WTC11 (cell line): Measurements from ENCODE around the gene KIRREL3. TPM values are rescaled to one million over a fixed set of nuclear protein-coding genes. Genes with fewer than 3 reads are reported as not detected.

Experiments
- ATAC-seq: fragments of 200-7000 bp; cut with Tn5 transposase; 2 replicates; pipeline ENCODE4 v1.10.0; 2021; ENCODE audit warnings: mild to moderate bottlenecking, moderate library complexity
- CTCF ChIA-PET: fragments of 300-600 bp; sonication (Branson Sonifier 250); formaldehyde crosslinking; loops from one replicate; lab custom pipeline; 2021; ENCODE audit warnings: antibody characterized with exemption; lab: Charles Lee
- POLR2A ChIA-PET: fragments of 350-600 bp; sonication (Branson Sonifier 250); formaldehyde crosslinking; loops from one replicate; lab custom pipeline; 2021; ENCODE audit warnings: antibody characterized with exemption; lab: Charles Lee
- DNase-seq: peaks from one replicate; pipeline ENCODE4 v3.0.0; 2021; ENCODE audit warnings: low spot score
- H3K27ac Mint-ChIP-seq: 2 replicates; pipeline ENCODE4 v1.8.0; 2021; ENCODE audit warnings: mixed read lengths
- H3K27me3 Mint-ChIP-seq: 2 replicates; pipeline ENCODE4 v1.8.0; 2021; ENCODE audit warnings: low read depth, mild to moderate bottlenecking, moderate library complexity, mixed read lengths
- H3K36me3 Mint-ChIP-seq: 2 replicates; pipeline ENCODE4 v1.8.0; 2021; ENCODE audit warnings: mixed read lengths
- H3K4me1 Mint-ChIP-seq: 2 replicates; pipeline ENCODE4 v1.8.0; 2022; ENCODE audit warnings: mixed read lengths
- H3K4me3 Mint-ChIP-seq: 2 replicates; pipeline ENCODE4 v1.8.0; 2021; ENCODE audit warnings: mild to moderate bottlenecking, moderate library complexity, mixed read lengths
- H3K9me3 Mint-ChIP-seq: 2 replicates; pipeline ENCODE4 v1.8.0; 2021; ENCODE audit warnings: mixed read lengths
- E2F5 ChIP-seq: sonication (generic); formaldehyde crosslinking; IDR thresholded peaks from 2 replicates; pipeline ENCODE4 v1.8.1; 2022; ENCODE audit warnings: mild to moderate bottlenecking, moderate library complexity, missing genetic modification reagents
- EMX1 ChIP-seq: fragments of 250-450 bp; sonication (Bioruptor Pico); IDR thresholded peaks from 2 replicates; pipeline ENCODE4 v1.8.0; 2021; ENCODE audit warnings: mild to moderate bottlenecking
- KAT7 ChIP-seq: sonication (generic); formaldehyde crosslinking; IDR thresholded peaks from 2 replicates; pipeline ENCODE4 v1.8.1; 2023; ENCODE audit warnings: missing genetic modification reagents, mild to moderate bottlenecking, borderline replicate concordance
- MXD4 ChIP-seq: fragments of 250-450 bp; sonication (Bioruptor Pico); IDR thresholded peaks from 2 replicates; pipeline ENCODE4 v1.8.0; 2021; ENCODE audit warnings: mild to moderate bottlenecking, moderate library complexity, borderline replicate concordance
- NFATC4 ChIP-seq: fragments of 250-450 bp; sonication (Bioruptor Pico); IDR thresholded peaks from 2 replicates; pipeline ENCODE4 v1.9.0; 2021; ENCODE audit warnings: mild to moderate bottlenecking
- RORB ChIP-seq: fragments of 250-450 bp; sonication (Bioruptor Pico); IDR thresholded peaks from 2 replicates; pipeline ENCODE4 v1.9.0; 2021; ENCODE audit warnings: mild to moderate bottlenecking
- SMAD3 ChIP-seq: sonication (generic); formaldehyde crosslinking; IDR thresholded peaks from 2 replicates; pipeline ENCODE4 v1.8.0; 2022; ENCODE audit warnings: missing genetic modification reagents, mild to moderate bottlenecking, borderline replicate concordance
- TEAD4 ChIP-seq: sonication (generic); formaldehyde crosslinking; IDR thresholded peaks from 2 replicates; pipeline ENCODE4 v1.8.0; 2022; ENCODE audit warnings: mild to moderate bottlenecking, missing genetic modification reagents
- USF1 ChIP-seq: sonication (generic); formaldehyde crosslinking; IDR thresholded peaks from 2 replicates; pipeline ENCODE4 v1.8.0; 2022; ENCODE audit warnings: mild to moderate bottlenecking, missing genetic modification reagents
- ZNF219 ChIP-seq: sonication (generic); formaldehyde crosslinking; IDR thresholded peaks from 2 replicates; pipeline ENCODE4 v1.8.0; 2023; ENCODE audit warnings: missing genetic modification reagents, mild to moderate bottlenecking, borderline replicate concordance
- ZNF263 ChIP-seq: sonication (generic); formaldehyde crosslinking; IDR thresholded peaks from 2 replicates; pipeline ENCODE4 v1.8.1; 2022; ENCODE audit warnings: low read depth, mild to moderate bottlenecking, moderate library complexity, missing genetic modification reagents
- ZNF425 ChIP-seq: fragments of 250-450 bp; sonication (Bioruptor Pico); conservative IDR thresholded peaks from 2 replicates; pipeline ENCODE4 v1.9.0; 2021; ENCODE audit warnings: mild to moderate bottlenecking
- total RNA-seq: library from RNA; stranded (reverse); gene quantifications from 3 replicates; pipeline ENCODE4 v1.2.3, GENCODE V29; 2021
- TF ChIP-seq, protein P1 (sequence below): fragments of 250-450 bp; sonication (Bioruptor Pico); IDR thresholded peaks from 2 replicates; pipeline ENCODE4 v1.9.0; 2021; ENCODE audit warnings: moderate library complexity, mild to moderate bottlenecking, inconsistent platforms, borderline replicate concordance
- TF ChIP-seq, protein P2 (sequence below): sonication (generic); formaldehyde crosslinking; IDR thresholded peaks from 2 replicates; pipeline ENCODE4 v1.8.0; 2023; ENCODE audit warnings: missing genetic modification reagents, mild to moderate bottlenecking, borderline replicate concordance
- TF ChIP-seq, protein P3 (sequence below): fragments of 250-450 bp; sonication (Bioruptor Pico); IDR thresholded peaks from 2 replicates; pipeline ENCODE4 v2.1.2; 2022; ENCODE audit warnings: mild to moderate bottlenecking, moderate library complexity
- TF ChIP-seq, protein P4 (sequence below): sonication (generic); formaldehyde crosslinking; IDR thresholded peaks from 2 replicates; pipeline ENCODE4 v1.8.1; 2023; ENCODE audit warnings: mild to moderate bottlenecking, missing genetic modification reagents, borderline replicate concordance
- TF ChIP-seq, protein P5 (sequence below): fragments of 200-600 bp; IDR thresholded peaks from 2 replicates; pipeline ENCODE4 v1.8.0; 2022; ENCODE audit warnings: antibody characterized with exemption

KIRREL3 gene
- total RNA-seq, 1 experiment from 2014 or later: 0.59 TPM

- no peak overlapping the region for H3K4me3 Mint-ChIP-seq
- no peak for ATAC-seq
- TF ChIP-seq USF1 (CRISPR knock-in tag): no peak
- TF ChIP-seq, all 79 proteins: peak for 0
- Mint-ChIP-seq H3K36me3 (peaks cover 6% of the 10 kb centered on the region), H3K27me3 (no peaks in the 10 kb centered on the region), H3K27ac (no peak overlapping the region), H3K9me3 (peaks cover 24% of the 10 kb centered on the region), H3K4me1 (no peaks in the 10 kb centered on the region)
- no peak for DNase-seq
- ChIA-PET POLR2A (no interaction called here), CTCF (no interaction called here)
Measured at GRCh38 chr11:126837581-126837980, 163.0 kb downstream of the KIRREL3 start.

GRCh38 chr11:126834573-126834972 is 166.0 kb downstream of the KIRREL3 start:
- Mint-ChIP-seq H3K4me1 (0 out of 2 replicates have a peak, but pooled peaks cover 8% of the 10 kb centered on the region), H3K36me3 (peaks cover 6% of the 10 kb centered on the region), H3K27me3 (no peaks in the 10 kb centered on the region), H3K4me3 (no peak overlapping the region), H3K9me3 (peaks cover 24% of the 10 kb centered on the region), H3K27ac (no peak overlapping the region)
- ChIA-PET POLR2A (no interaction called here), CTCF (no interaction called here)
- no peak for DNase-seq
- no peak for ATAC-seq
- TF ChIP-seq, protein P1, sequence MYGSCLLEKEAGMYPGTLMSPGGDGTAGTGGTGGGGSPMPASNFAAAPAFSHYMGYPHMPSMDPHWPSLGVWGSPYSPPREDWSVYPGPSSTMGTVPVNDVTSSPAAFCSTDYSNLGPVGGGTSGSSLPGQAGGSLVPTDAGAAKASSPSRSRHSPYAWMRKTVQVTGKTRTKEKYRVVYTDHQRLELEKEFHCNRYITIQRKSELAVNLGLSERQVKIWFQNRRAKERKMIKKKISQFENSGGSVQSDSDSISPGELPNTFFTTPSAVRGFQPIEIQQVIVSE (CRISPR knock-in tag): no peak
- TF ChIP-seq ZNF263 (CRISPR knock-in tag) (no peak), TEAD4 (no peak), ZNF425 (CRISPR knock-in tag) (no peak), ZNF219 (CRISPR knock-in tag) (no peak), EMX1 (CRISPR knock-in tag) (no peak), RORB (no peak), MXD4 (CRISPR knock-in tag) (no peak), NFATC4 (no peak), E2F5 (no peak), SMAD3 (no peak), KAT7 (CRISPR knock-in tag) (no peak)
- TF ChIP-seq, protein P2, sequence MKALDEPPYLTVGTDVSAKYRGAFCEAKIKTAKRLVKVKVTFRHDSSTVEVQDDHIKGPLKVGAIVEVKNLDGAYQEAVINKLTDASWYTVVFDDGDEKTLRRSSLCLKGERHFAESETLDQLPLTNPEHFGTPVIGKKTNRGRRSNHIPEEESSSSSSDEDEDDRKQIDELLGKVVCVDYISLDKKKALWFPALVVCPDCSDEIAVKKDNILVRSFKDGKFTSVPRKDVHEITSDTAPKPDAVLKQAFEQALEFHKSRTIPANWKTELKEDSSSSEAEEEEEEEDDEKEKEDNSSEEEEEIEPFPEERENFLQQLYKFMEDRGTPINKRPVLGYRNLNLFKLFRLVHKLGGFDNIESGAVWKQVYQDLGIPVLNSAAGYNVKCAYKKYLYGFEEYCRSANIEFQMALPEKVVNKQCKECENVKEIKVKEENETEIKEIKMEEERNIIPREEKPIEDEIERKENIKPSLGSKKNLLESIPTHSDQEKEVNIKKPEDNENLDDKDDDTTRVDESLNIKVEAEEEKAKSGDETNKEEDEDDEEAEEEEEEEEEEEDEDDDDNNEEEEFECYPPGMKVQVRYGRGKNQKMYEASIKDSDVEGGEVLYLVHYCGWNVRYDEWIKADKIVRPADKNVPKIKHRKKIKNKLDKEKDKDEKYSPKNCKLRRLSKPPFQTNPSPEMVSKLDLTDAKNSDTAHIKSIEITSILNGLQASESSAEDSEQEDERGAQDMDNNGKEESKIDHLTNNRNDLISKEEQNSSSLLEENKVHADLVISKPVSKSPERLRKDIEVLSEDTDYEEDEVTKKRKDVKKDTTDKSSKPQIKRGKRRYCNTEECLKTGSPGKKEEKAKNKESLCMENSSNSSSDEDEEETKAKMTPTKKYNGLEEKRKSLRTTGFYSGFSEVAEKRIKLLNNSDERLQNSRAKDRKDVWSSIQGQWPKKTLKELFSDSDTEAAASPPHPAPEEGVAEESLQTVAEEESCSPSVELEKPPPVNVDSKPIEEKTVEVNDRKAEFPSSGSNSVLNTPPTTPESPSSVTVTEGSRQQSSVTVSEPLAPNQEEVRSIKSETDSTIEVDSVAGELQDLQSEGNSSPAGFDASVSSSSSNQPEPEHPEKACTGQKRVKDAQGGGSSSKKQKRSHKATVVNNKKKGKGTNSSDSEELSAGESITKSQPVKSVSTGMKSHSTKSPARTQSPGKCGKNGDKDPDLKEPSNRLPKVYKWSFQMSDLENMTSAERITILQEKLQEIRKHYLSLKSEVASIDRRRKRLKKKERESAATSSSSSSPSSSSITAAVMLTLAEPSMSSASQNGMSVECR (CRISPR knock-in tag): no peak
- TF ChIP-seq, protein P3, sequence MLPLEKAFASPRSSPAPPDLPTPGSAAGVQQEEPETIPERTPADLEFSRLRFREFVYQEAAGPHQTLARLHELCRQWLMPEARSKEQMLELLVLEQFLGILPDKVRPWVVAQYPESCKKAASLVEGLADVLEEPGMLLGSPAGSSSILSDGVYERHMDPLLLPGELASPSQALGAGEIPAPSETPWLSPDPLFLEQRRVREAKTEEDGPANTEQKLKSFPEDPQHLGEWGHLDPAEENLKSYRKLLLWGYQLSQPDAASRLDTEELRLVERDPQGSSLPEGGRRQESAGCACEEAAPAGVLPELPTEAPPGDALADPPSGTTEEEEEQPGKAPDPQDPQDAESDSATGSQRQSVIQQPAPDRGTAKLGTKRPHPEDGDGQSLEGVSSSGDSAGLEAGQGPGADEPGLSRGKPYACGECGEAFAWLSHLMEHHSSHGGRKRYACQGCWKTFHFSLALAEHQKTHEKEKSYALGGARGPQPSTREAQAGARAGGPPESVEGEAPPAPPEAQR (CRISPR knock-in tag): no peak
- TF ChIP-seq, protein P4, sequence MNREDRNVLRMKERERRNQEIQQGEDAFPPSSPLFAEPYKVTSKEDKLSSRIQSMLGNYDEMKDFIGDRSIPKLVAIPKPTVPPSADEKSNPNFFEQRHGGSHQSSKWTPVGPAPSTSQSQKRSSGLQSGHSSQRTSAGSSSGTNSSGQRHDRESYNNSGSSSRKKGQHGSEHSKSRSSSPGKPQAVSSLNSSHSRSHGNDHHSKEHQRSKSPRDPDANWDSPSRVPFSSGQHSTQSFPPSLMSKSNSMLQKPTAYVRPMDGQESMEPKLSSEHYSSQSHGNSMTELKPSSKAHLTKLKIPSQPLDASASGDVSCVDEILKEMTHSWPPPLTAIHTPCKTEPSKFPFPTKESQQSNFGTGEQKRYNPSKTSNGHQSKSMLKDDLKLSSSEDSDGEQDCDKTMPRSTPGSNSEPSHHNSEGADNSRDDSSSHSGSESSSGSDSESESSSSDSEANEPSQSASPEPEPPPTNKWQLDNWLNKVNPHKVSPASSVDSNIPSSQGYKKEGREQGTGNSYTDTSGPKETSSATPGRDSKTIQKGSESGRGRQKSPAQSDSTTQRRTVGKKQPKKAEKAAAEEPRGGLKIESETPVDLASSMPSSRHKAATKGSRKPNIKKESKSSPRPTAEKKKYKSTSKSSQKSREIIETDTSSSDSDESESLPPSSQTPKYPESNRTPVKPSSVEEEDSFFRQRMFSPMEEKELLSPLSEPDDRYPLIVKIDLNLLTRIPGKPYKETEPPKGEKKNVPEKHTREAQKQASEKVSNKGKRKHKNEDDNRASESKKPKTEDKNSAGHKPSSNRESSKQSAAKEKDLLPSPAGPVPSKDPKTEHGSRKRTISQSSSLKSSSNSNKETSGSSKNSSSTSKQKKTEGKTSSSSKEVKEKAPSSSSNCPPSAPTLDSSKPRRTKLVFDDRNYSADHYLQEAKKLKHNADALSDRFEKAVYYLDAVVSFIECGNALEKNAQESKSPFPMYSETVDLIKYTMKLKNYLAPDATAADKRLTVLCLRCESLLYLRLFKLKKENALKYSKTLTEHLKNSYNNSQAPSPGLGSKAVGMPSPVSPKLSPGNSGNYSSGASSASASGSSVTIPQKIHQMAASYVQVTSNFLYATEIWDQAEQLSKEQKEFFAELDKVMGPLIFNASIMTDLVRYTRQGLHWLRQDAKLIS (CRISPR knock-in tag): no peak
- TF ChIP-seq, protein P5, sequence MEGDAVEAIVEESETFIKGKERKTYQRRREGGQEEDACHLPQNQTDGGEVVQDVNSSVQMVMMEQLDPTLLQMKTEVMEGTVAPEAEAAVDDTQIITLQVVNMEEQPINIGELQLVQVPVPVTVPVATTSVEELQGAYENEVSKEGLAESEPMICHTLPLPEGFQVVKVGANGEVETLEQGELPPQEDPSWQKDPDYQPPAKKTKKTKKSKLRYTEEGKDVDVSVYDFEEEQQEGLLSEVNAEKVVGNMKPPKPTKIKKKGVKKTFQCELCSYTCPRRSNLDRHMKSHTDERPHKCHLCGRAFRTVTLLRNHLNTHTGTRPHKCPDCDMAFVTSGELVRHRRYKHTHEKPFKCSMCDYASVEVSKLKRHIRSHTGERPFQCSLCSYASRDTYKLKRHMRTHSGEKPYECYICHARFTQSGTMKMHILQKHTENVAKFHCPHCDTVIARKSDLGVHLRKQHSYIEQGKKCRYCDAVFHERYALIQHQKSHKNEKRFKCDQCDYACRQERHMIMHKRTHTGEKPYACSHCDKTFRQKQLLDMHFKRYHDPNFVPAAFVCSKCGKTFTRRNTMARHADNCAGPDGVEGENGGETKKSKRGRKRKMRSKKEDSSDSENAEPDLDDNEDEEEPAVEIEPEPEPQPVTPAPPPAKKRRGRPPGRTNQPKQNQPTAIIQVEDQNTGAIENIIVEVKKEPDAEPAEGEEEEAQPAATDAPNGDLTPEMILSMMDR: no peak
